Stimulated activated CD8-positive, alpha-beta memory T cell treated with anti-CD3 and anti-CD28 coated beads, Interleukin-7, amount 100 ng/mL, for 24 hours (primary cell): ENCODE results near the gene ANKRD34C.
"Not testable (repeated sequence)": the region's sequence is repeated elsewhere in the genome, so short reads cannot be mapped to it uniquely, and the experiment has no call there.

ENCODE experiments used
- DNase-seq: peaks from one replicate; pipeline ENCODE4 v3.0.0-alpha.2; 2020; ENCODE audit warnings: low read depth

The ANKRD34C gene

DNA sequence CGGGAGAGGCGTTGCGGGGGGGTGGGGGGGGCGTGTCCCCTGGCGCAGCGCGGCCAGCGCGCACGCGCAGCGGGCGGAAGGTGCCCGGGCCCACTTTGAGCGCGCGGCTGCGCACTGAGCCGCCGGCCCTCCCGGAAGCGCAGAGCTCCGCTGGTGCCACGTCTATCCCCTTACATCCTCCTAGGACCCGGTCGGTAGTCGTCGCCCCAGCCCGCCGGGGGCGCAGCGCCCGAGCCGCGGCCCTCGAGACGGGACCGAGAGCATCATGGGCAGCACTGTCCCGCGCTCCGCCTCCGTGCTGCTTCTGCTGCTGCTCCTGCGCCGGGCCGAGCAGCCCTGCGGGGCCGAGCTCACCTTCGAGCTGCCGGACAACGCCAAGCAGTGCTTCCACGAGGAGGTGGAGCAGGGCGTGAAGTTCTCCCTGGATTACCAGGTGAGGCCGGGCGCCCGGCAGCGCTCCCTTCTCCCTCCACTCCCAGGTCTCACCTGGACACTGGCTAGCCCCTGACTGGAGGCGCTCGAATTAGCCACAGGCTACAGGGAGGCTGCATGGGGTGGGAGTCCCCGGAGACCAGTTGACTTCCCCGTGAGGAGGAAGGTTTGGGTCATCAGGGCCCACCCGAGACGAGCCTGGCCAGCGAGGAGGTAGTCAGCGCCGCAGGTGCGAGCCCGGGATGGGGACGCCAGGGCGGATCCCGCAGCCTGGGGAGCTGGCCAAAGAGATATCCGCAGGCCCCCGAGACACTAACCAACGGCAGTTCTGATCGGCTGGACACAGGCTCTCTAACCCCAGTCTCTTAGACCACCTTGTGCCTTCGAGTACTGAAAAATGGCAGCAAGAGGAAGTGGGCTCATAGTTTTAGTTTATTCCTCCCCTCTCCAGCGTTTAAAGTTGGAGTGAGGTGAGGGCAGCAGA, 28.7 kb downstream of the ANKRD34C start, which contains the start of gene TMED3:
TSS of gene TMED3 (plus strand) at position 128 of the 916 bp plus-strand sequence. CDS start at position 266, 138 bp downstream.
- peak; percentile 61 for DNase-seq

DNA sequence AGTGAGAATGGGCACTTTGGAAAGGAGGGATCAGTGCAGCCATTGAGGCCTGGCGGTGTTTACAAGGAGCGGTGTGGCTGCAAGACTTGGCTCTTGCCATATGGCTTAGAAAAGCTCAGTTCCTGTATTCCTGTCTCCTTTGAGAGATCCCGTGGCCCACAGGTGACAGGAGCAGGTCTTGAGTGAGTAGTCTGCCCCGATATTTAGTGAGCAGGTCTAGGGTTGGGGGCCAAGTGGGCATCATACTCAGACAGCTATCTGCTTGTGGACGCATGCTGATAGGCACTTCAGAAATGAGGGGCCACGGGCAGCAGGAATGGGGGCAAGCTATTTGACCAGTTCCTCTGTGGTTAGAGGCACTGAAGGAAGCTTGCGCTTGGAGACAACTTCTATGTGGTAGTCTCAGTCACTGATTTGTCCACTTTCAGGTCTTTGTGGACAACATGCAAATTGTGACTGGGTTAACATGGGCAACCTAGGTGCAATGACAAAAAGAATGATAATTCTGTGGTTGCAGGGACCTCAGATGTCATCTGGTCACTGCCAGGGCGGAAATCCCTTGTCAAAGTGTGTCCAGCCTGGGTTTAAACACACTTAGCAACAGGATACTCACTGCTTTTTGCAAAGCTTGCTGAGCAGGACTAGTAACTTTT, 29.5 kb downstream of the ANKRD34C start:
- no peak for DNase-seq

GRCh38 chr15:79314186-79314585, 31.7 kb downstream of the ANKRD34C start:
- DNase-seq: no peak

GRCh38 chr15:79314811-79315210, 32.3 kb downstream of the ANKRD34C start:
- DNase-seq: no peak

- no peak for DNase-seq
These were observed 33.3 kb downstream of the ANKRD34C start for GRCh38 chr15:79315623-79316328.

GRCh38 chr15:79316864-79317263, 34.3 kb downstream of the ANKRD34C start:
- DNase-seq: no peak

- not testable (repeated sequence) for DNase-seq
These were observed 37.5 kb downstream of the ANKRD34C start for GRCh38 chr15:79319973-79320372.

GRCh38 chr15:79321876-79322275, 39.4 kb downstream of the ANKRD34C start:
- DNase-seq: no peak

DNA sequence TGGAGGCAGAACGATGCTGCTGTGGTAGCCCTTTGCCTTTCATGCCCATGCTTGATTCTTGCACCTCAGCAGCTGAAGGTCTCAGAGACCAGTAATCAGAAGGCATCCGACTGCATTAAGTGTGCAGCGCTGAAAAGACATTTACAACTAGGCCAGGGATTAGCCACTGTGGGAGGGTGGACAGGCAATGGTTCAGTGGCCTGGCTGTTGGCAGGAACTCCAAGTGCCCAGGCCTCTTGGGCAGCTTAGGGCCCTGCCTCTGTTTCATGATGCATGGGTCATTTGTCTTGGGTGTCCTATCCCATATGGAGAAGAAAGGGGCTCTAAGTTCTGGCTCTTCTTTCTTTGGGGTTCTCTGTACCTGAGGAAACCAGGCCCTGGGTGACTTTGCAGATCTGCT, 39.8 kb downstream of the ANKRD34C start:
- no peak for DNase-seq

GRCh38 chr15:79322945-79323344, 40.4 kb downstream of the ANKRD34C start:
- DNase-seq: no peak

GRCh38 chr15:79329171-79329611, 46.7 kb downstream of the ANKRD34C start:
- no peak for DNase-seq
